AG08396 (cell line): ENCODE results near the gene DPH7.
"Not testable (repeated sequence)": the region's sequence is repeated elsewhere in the genome, so short reads cannot be mapped to it uniquely, and the experiment has no call there.

ENCODE experiments used
- DNase-seq: peaks from one replicate; pipeline ENCODE4 v3.0.0; 2012; ENCODE audit warnings: low spot score, mixed read lengths

Gene DPH7

GRCh38 chr9:137578518-137579258, at the start of gene DPH7:
DPH7 (minus strand) TSS chr9:137578925; CDS start chr9:137578777, 148 bp downstream.
- DNase-seq = peak; percentile 99

- not testable (repeated sequence) for DNase-seq
Observed at GRCh38 chr9:137627406-137627805, 48.7 kb upstream of the DPH7 start.

GRCh38 chr9:137626464-137626863, 47.7 kb upstream of the DPH7 start:
- DNase-seq = no peak

- DNase-seq = not testable (repeated sequence)
Observed at GRCh38 chr9:137622211-137622610, 43.5 kb upstream of the DPH7 start.

- DNase-seq = no peak
Observed at GRCh38 chr9:137621131-137621757, 42.5 kb upstream of the DPH7 start.

GRCh38 chr9:137620581-137620980, 41.9 kb upstream of the DPH7 start:
- no peak for DNase-seq

GRCh38 chr9:137620048-137620405, 41.3 kb upstream of the DPH7 start:
- no peak for DNase-seq

GRCh38 chr9:137619240-137620047, 40.7 kb upstream of the DPH7 start:
- peak; percentile 70 for DNase-seq

GRCh38 chr9:137618105-137619067, 39.7 kb upstream of the DPH7 start, which contains the start of gene EHMT1:
EHMT1 (plus strand) TSS chr9:137619005; CDS start chr9:137619029, 24 bp downstream.
- DNase-seq = peak; percentile 100

- no peak for DNase-seq
Observed at GRCh38 chr9:137615387-137615871, 36.7 kb upstream of the DPH7 start.

- DNase-seq = no peak
Observed at GRCh38 chr9:137614631-137615386, 36.1 kb upstream of the DPH7 start.

- DNase-seq = no peak
Observed at GRCh38 chr9:137613738-137614523, 35.2 kb upstream of the DPH7 start.

GRCh38 chr9:137613259-137613658, 34.5 kb upstream of the DPH7 start:
- no peak for DNase-seq

GRCh38 chr9:137612741-137613142, 34.0 kb upstream of the DPH7 start:
- DNase-seq = no peak

- DNase-seq = peak; percentile 91
Observed at GRCh38 chr9:137611623-137612609, 33.2 kb upstream of the DPH7 start.

GRCh38 chr9:137610944-137611343, 32.2 kb upstream of the DPH7 start:
- DNase-seq = no peak

- DNase-seq = no peak
Observed at GRCh38 chr9:137607141-137607857, 28.6 kb upstream of the DPH7 start.

- DNase-seq = no peak
Observed at GRCh38 chr9:137606734-137607138, 28.0 kb upstream of the DPH7 start.
